HG03060 (cell line): ENCODE data around the gene LRRC42.
"Not testable (repeated sequence)": the region's sequence is repeated elsewhere in the genome, so short reads cannot be mapped to it uniquely, and the experiment has no call there.

ENCODE experiments used
- ATAC-seq: cut with Tn5 transposase; IDR thresholded peaks from one replicate; pipeline ENCODE4 v1.9.1; 2021; ENCODE audit warnings: low read depth, moderate number of reproducible peaks; ENCODE audit not compliant: unreplicated experiment

Gene LRRC42

GRCh38 chr1:53964109-53964508 is 18.0 kb downstream of the LRRC42 start:
- ATAC-seq: no peak

- no peak for ATAC-seq
Observed at GRCh38 chr1:53966794-53967193, 20.6 kb downstream of the LRRC42 start.

- ATAC-seq: no peak
Observed at GRCh38 chr1:53967409-53968124, 21.4 kb downstream of the LRRC42 start.

- ATAC-seq: no peak
Observed at GRCh38 chr1:53968125-53968513, 22.0 kb downstream of the LRRC42 start.

- ATAC-seq: not testable (repeated sequence)
Observed at GRCh38 chr1:53969323-53969722, 23.2 kb downstream of the LRRC42 start.

- ATAC-seq: no peak
Observed at GRCh38 chr1:53971718-53972117, 25.6 kb downstream of the LRRC42 start.

GRCh38 chr1:53975861-53976260 is 29.7 kb downstream of the LRRC42 start:
- no peak for ATAC-seq

- ATAC-seq: no peak
Observed at GRCh38 chr1:53979712-53980450, 33.7 kb downstream of the LRRC42 start.

- no peak for ATAC-seq
Observed at GRCh38 chr1:53981220-53981619, 35.1 kb downstream of the LRRC42 start.

- no peak for ATAC-seq
Observed at GRCh38 chr1:53982034-53982762, 36.0 kb downstream of the LRRC42 start.

GRCh38 chr1:53982763-53983104 is 36.6 kb downstream of the LRRC42 start:
- ATAC-seq: no peak

GRCh38 chr1:53984726-53985125 is 38.6 kb downstream of the LRRC42 start:
- ATAC-seq: no peak

GRCh38 chr1:53986458-53986857 is 40.3 kb downstream of the LRRC42 start:
- no peak for ATAC-seq

GRCh38 chr1:53987880-53988279 is 41.7 kb downstream of the LRRC42 start:
- ATAC-seq: no peak

GRCh38 chr1:53992085-53992874 is 46.1 kb downstream of the LRRC42 start:
- no peak for ATAC-seq

- not testable (repeated sequence) for ATAC-seq
Observed at GRCh38 chr1:53994516-53994915, 48.4 kb downstream of the LRRC42 start.

- ATAC-seq: no peak
Observed at GRCh38 chr1:53995683-53996082, 49.5 kb downstream of the LRRC42 start.

- no peak for ATAC-seq
Observed at GRCh38 chr1:53998223-53998622, 52.1 kb downstream of the LRRC42 start.

- ATAC-seq: no peak
Observed at GRCh38 chr1:53999920-54000319, 53.8 kb downstream of the LRRC42 start.

- ATAC-seq: no peak
Observed at GRCh38 chr1:54001591-54001990, 55.4 kb downstream of the LRRC42 start.
